IMR-90 (cell line): ENCODE data around the gene PPP3CB. TPM values are rescaled to one million over a fixed set of nuclear protein-coding genes. Genes with fewer than 3 reads are reported as not detected.

Experiments used
- ATAC-seq: fragments of 200-7000 bp; cut with Tn5 transposase; 2 replicates; pipeline ENCODE4 v1.9.1; 2020; ENCODE audit warnings: low read depth, mild to moderate bottlenecking, moderate library complexity
- BruUV-seq: library from RNA; stranded (reverse); fragments of 400-500 nt; replicated peaks from 2 replicates; lab custom pipeline; 2021; lab: Mats Ljungman, UMichigan
- CTCF ChIA-PET: fragments of 300-600 bp; formaldehyde crosslinking; extraction: SDS; loops from one replicate; lab custom pipeline; 2021; ENCODE audit warnings: antibody characterized with exemption; lab: Yijun Ruan, JAX
- POLR2A ChIA-PET: fragments of 300-600 bp; sonication (Branson Sonifier 250); formaldehyde crosslinking; loops from one replicate; lab custom pipeline; 2022; ENCODE audit warnings: antibody characterized with exemption; ENCODE audit not compliant: unreplicated experiment; lab: Charles Lee
- DNase-seq: peaks from one replicate; pipeline ENCODE4 v3.0.0; 2013
- H2AFZ ChIP-seq: replicated peaks from 2 replicates; pipeline ENCODE3; 2013; ENCODE audit warnings: low read length, mild to moderate bottlenecking; ENCODE audit not compliant: poor library complexity
- H2AK5ac ChIP-seq: 2 replicates; pipeline ENCODE4 v1.6.1; 2013; ENCODE audit warnings: low read depth, low read length, inconsistent platforms
- H2AK9ac ChIP-seq: replicated peaks from 2 replicates; pipeline ENCODE3; 2013; ENCODE audit warnings: mild to moderate bottlenecking, low read depth, low read length, moderate library complexity; ENCODE audit not compliant: poor library complexity
- H2BK120ac ChIP-seq: 2 replicates; pipeline ENCODE4 v1.6.1; 2013; ENCODE audit warnings: low read depth, low read length, inconsistent platforms
- H2BK15ac ChIP-seq: 3 replicates; pipeline ENCODE4 v1.6.1; 2013; ENCODE audit warnings: low read depth, low read length, inconsistent platforms
- H2BK20ac ChIP-seq: 2 replicates; pipeline ENCODE4 v1.6.1; 2013; ENCODE audit warnings: low read depth, mild to moderate bottlenecking, inconsistent platforms, low read length, moderate library complexity
- H2BK5ac ChIP-seq: 2 replicates; pipeline ENCODE4 v1.6.1; 2013; ENCODE audit warnings: mild to moderate bottlenecking, low read depth, low read length, inconsistent platforms; ENCODE audit not compliant: poor library complexity, severe bottlenecking
- H3K14ac ChIP-seq: replicated peaks from 2 replicates; pipeline ENCODE4 v1.6.1; 2013; ENCODE audit warnings: low read depth, low read length, inconsistent platforms
- H3K18ac ChIP-seq: 2 replicates; pipeline ENCODE4 v1.6.1; 2013; ENCODE audit warnings: low read depth, low read length, control low read depth
- H3K23ac ChIP-seq: 2 replicates; pipeline ENCODE4 v1.6.1; 2013; ENCODE audit warnings: low read depth, low read length, inconsistent platforms
- H3K27ac ChIP-seq: 2 replicates; pipeline ENCODE4 v1.5.1; 2013; ENCODE audit warnings: mild to moderate bottlenecking, control low read depth, low read length; ENCODE audit not compliant: insufficient read depth
- H3K27me3 ChIP-seq: 2 replicates; pipeline ENCODE4 v1.6.1; 2013; ENCODE audit warnings: low read length; ENCODE audit not compliant: control insufficient read depth, insufficient read depth
- H3K36me3 ChIP-seq: 2 replicates; pipeline ENCODE4 v1.6.1; 2013; ENCODE audit warnings: low read length, mixed read lengths; ENCODE audit not compliant: control insufficient read depth, insufficient read depth
- H3K4ac ChIP-seq: 2 replicates; pipeline ENCODE4 v1.6.1; 2013; ENCODE audit warnings: low read depth, low read length, inconsistent platforms
- H3K4me1 ChIP-seq: 2 replicates; pipeline ENCODE4 v1.6.1; 2013; ENCODE audit warnings: low read length, mixed read lengths; ENCODE audit not compliant: control insufficient read depth, insufficient read depth
- H3K4me2 ChIP-seq: 2 replicates; pipeline ENCODE4 v1.6.1; 2013; ENCODE audit warnings: low read depth, mild to moderate bottlenecking, control low read depth, low read length, moderate library complexity
- H3K4me3 ChIP-seq: 2 replicates; pipeline ENCODE4 v1.5.1; 2013; ENCODE audit warnings: low read depth, mild to moderate bottlenecking, control low read depth, low read length, moderate library complexity; ENCODE audit not compliant: insufficient read depth
- H3K56ac ChIP-seq: 2 replicates; pipeline ENCODE4 v1.6.1; 2013; ENCODE audit warnings: low read length, inconsistent platforms; ENCODE audit not compliant: insufficient read depth; ENCODE audit errors: extremely low read depth
- H3K79me1 ChIP-seq, 2 experiments: 2 replicates each; pipeline ENCODE4 v1.6.1; 2013; ENCODE audit warnings: low read length in 2 of 2, inconsistent platforms in 1 of 2, low read depth in 1 of 2
- H3K9ac ChIP-seq: 2 replicates; pipeline ENCODE4 v1.6.1; 2013; ENCODE audit warnings: low read depth, low read length, control low read depth
- H3K9me1 ChIP-seq: 2 replicates; pipeline ENCODE4 v1.6.1; 2013; ENCODE audit warnings: low read length, inconsistent platforms; ENCODE audit not compliant: insufficient read depth
- H3K9me3 ChIP-seq: 2 replicates; pipeline ENCODE4 v1.6.1; 2013; ENCODE audit warnings: low read length; ENCODE audit not compliant: control insufficient read depth, insufficient read depth
- H4K20me1 ChIP-seq: 2 replicates; pipeline ENCODE4 v1.6.1; 2013; ENCODE audit warnings: low read length, inconsistent platforms; ENCODE audit not compliant: insufficient read depth
- H4K5ac ChIP-seq: 2 replicates; pipeline ENCODE4 v1.6.1; 2013; ENCODE audit warnings: mild to moderate bottlenecking, low read depth, low read length, control low read depth
- H4K8ac ChIP-seq, 2 experiments: 2 replicates each; pipeline ENCODE4 v1.6.1; 2013; ENCODE audit warnings: low read depth in 2 of 2, low read length in 2 of 2, control low read depth in 1 of 2, inconsistent platforms in 1 of 2
- H4K91ac ChIP-seq: 2 replicates; pipeline ENCODE4 v1.6.1; 2013; ENCODE audit warnings: low read depth, low read length, inconsistent platforms; ENCODE audit not compliant: insufficient read depth
- ELK1 ChIP-seq: fragments of 150-350 bp; IDR thresholded peaks from 2 replicates; pipeline ENCODE4 v1.6.1; 2016; ENCODE audit warnings: low read depth, mild to moderate bottlenecking, low read length, moderate library complexity, borderline replicate concordance
- MAFK ChIP-seq: IDR thresholded peaks from 2 replicates; pipeline ENCODE4 v1.6.1; 2012; ENCODE audit warnings: low read depth, low read length, improper control_type of control experiment
- MAZ ChIP-seq: IDR thresholded peaks from 2 replicates; pipeline ENCODE4 v1.6.1; 2012; ENCODE audit warnings: low read depth, mild to moderate bottlenecking, low read length, improper control_type of control experiment, moderate library complexity, borderline replicate concordance
- NFE2L2 ChIP-seq: fragments of 150-350 bp; IDR thresholded peaks from 2 replicates; pipeline ENCODE4 v1.6.1; 2016; ENCODE audit warnings: low read depth, mild to moderate bottlenecking, low read length
- USF2 ChIP-seq: fragments of 150-350 bp; IDR thresholded peaks from 2 replicates; pipeline ENCODE4 v1.6.1; 2017; ENCODE audit warnings: mild to moderate bottlenecking, antibody characterized with exemption, low read length, low read depth
- WGBS, 2 experiments: methylation state at CpG; one replicate each; pipeline versions ENCODE4 v1.1.5 to v1.1.7; 2013; ENCODE audit warnings: missing lambda C conversion rate in 2 of 2; ENCODE audit not compliant: insufficient read length in 1 of 2; ENCODE audit errors: extremely low coverage in 2 of 2; 5-methylcytosine and 5-hydroxymethylcytosine counted together
- dilution Hi-C: fragments of 300-500 bp; cut with HindIII; formaldehyde crosslinking; loops from one replicate; pipeline ENCODE4 v1.14.3; 2018; ENCODE audit warnings: low sequenced_read_pairs; ENCODE audit not compliant: unreplicated experiment
- in situ Hi-C: fragments of 300-500 bp; cut with MboI; formaldehyde crosslinking; loops from 3 replicates; pipeline ENCODE4 v1.14.3; 2019; ENCODE audit warnings: low sequenced_read_pairs, inconsistent platforms, mixed read lengths
- intact Hi-C: fragments of 100-400 bp; cut with micrococcal nuclease; formaldehyde crosslinking; loops from 2 replicates; pipeline ENCODE4 v1.10.0; 2022
- polyA plus RNA-seq, 3 experiments: library from polyadenylated mRNA; depleted of rRNA; stranded (reverse); fragments of >200 nt; gene quantifications; 2 replicates each; pipeline ENCODE4 v1.2.3, GENCODE V29; 2012; ENCODE audit warnings: low replicate concordance in 1 of 3
- total RNA-seq: library from RNA; depleted of rRNA; stranded (reverse); fragments of >200 nt; gene quantifications from 2 replicates; pipeline ENCODE4 v1.2.3, GENCODE V29; 2012

The PPP3CB gene
- total and polyA plus RNA-seq, 2 of the 4 experiments (the other 2 are of a cell fraction): 22.9 to 36.4 TPM

GRCh38 chr10:73401636-73402035 lies 94.2 kb downstream of the PPP3CB start:
- Histone ChIP-seq H2AFZ (no peak overlapping the region), H2BK20ac (no peak overlapping the region), H3K27ac (no peak overlapping the region), H3K79me1 (peaks cover 21 to 53% of the 10 kb centered on the region in 2 experiments), H3K4ac (no peak overlapping the region), H3K36me3 (peaks cover 8% of the 10 kb centered on the region), H3K18ac (no peak overlapping the region), H3K14ac (no peak overlapping the region; the same call in 1 of the 2 replicates), H2AK9ac (no peak overlapping the region), H3K4me1 (no peaks in the 10 kb centered on the region), H2BK120ac (no peak overlapping the region), H4K8ac (no peak overlapping the region), H3K9me1 (peaks cover 2% of the 10 kb centered on the region; the same call in 1 of the 2 replicates), H2BK5ac (no peak overlapping the region), H3K9ac (no peak overlapping the region), H3K56ac (no peak overlapping the region), H2BK15ac (no peak overlapping the region), H3K27me3 (no peaks in the 10 kb centered on the region), H2AK5ac (no peak overlapping the region), H3K23ac (no peak overlapping the region), H3K4me2 (no peak overlapping the region), H3K9me3 (no peaks in the 10 kb centered on the region), H4K91ac (no peak overlapping the region), H4K20me1 (peaks cover 25% of the 10 kb centered on the region), H3K4me3 (no peak overlapping the region), H4K5ac (no peak overlapping the region)
- intact Hi-C loops: no loop called here
- dilution Hi-C loops: no loop called here
- no peak for TF ChIP-seq MAFK
- no peak for TF ChIP-seq MAZ
- TF ChIP-seq NFE2L2: no peak
- TF ChIP-seq ELK1: no peak
- TF ChIP-seq USF2: no peak
- DNase-seq (no peak), ATAC-seq (no peak)
- WGBS, 2 experiments: no CpG with 5 or more reads among the region's 6 CpGs
- no TSS peak for BruUV-seq
- in situ Hi-C loops: no loop called here
- ChIA-PET CTCF (no interaction called here), POLR2A (no interaction called here)
